ENCODE measurements around the gene ETV7. TPM values are rescaled to one million over a fixed set of nuclear protein-coding genes. Genes with fewer than 3 reads are reported as not detected.

ETV7 gene
- total RNA-seq, 2 donors from 2014 or later, result 6.9 to 19.8 TPM

GRCh38 chr6:36326356-36326995 lies 61.0 kb downstream of the ETV7 start:
- Mint-ChIP-seq H3K9me3 (no peaks in the 10 kb centered on the region), H3K4me1 (ENCODE audit: low read depth in 2 of 2) (no peaks in the 10 kb centered on the region), H3K36me3 (no peaks in the 10 kb centered on the region), H3K27ac (no peak overlapping the region), H3K4me3 (no peak overlapping the region), H3K27me3 (peaks cover 0 to 4% of the 10 kb centered on the region in 2 donors)
- DNase-seq (ENCODE audit: low spot score), result no peak
- ATAC-seq, result no peak

GRCh38 chr6:36324715-36325114 lies 62.8 kb downstream of the ETV7 start:
- DNase-seq (ENCODE audit: low spot score) (no peak), ATAC-seq (no peak)
- peaks cover 0 to 4% of the 10 kb centered on the region in 2 donors for H3K27me3 Mint-ChIP-seq
- no peak overlapping the region for H3K27ac Mint-ChIP-seq
- no peaks in the 10 kb centered on the region for H3K9me3 Mint-ChIP-seq
- no peaks in the 10 kb centered on the region for H3K36me3 Mint-ChIP-seq
- H3K4me1 Mint-ChIP-seq (ENCODE audit: low read depth in 2 of 2), result no peaks in the 10 kb centered on the region
- H3K4me3 Mint-ChIP-seq, result no peak overlapping the region

- no peaks in the 10 kb centered on the region for H3K36me3 Mint-ChIP-seq
- DNase-seq (ENCODE audit: low spot score), result no peak
- no peak overlapping the region for H3K27ac Mint-ChIP-seq
These were observed 63.3 kb downstream of the ETV7 start for GRCh38 chr6:36324191-36324590.

GRCh38 chr6:36323062-36323461 lies 64.4 kb downstream of the ETV7 start:
- H3K36me3 Mint-ChIP-seq, result no peaks in the 10 kb centered on the region
- DNase-seq (ENCODE audit: low spot score), result no peak
- peaks cover 0 to 2% of the 10 kb centered on the region in 2 donors for H3K27me3 Mint-ChIP-seq
- H3K27ac Mint-ChIP-seq, result no peak overlapping the region
- no peaks in the 10 kb centered on the region for H3K9me3 Mint-ChIP-seq
- no peak overlapping the region for H3K4me3 Mint-ChIP-seq
- no peaks in the 10 kb centered on the region for H3K4me1 Mint-ChIP-seq (ENCODE audit: low read depth in 2 of 2)
- peak in 1 of 2 donors; percentile 50 for ATAC-seq

More at GRCh38 chr6:36324191-36324590, 63.3 kb downstream of the ETV7 start:
- Mint-ChIP-seq H3K9me3 (no peaks in the 10 kb centered on the region), H3K4me1 (ENCODE audit: low read depth in 2 of 2) (no peaks in the 10 kb centered on the region), H3K27me3 (peaks cover 0 to 4% of the 10 kb centered on the region in 2 donors), H3K4me3 (no peak overlapping the region)
- ATAC-seq, result no peak

- Mint-ChIP-seq H3K4me3 (no peak overlapping the region), H3K9me3 (no peaks in the 10 kb centered on the region), H3K27me3 (peaks cover 0 to 7% of the 10 kb centered on the region in 2 donors), H3K36me3 (no peaks in the 10 kb centered on the region), H3K4me1 (ENCODE audit: low read depth in 2 of 2) (no peaks in the 10 kb centered on the region), H3K27ac (no peak overlapping the region)
- DNase-seq (ENCODE audit: low spot score) (no peak), ATAC-seq (no peak)
These were observed 64.9 kb downstream of the ETV7 start for GRCh38 chr6:36322591-36322990.

- H3K4me3 Mint-ChIP-seq, result no peak overlapping the region
- DNase-seq (ENCODE audit: low spot score), result no peak
- peaks cover 0 to 5% of the 10 kb centered on the region in 2 donors for H3K4me1 Mint-ChIP-seq (ENCODE audit: low read depth in 2 of 2)
- H3K36me3 Mint-ChIP-seq, result no peaks in the 10 kb centered on the region
- H3K9me3 Mint-ChIP-seq, result no peaks in the 10 kb centered on the region
- no peak overlapping the region for H3K27ac Mint-ChIP-seq
- no peak for ATAC-seq
- peaks cover 3 to 7% of the 10 kb centered on the region in 2 donors for H3K27me3 Mint-ChIP-seq
These were observed 67.0 kb downstream of the ETV7 start for GRCh38 chr6:36320475-36320874.

- Mint-ChIP-seq H3K27me3 (peaks cover 3 to 7% of the 10 kb centered on the region in 2 donors), H3K36me3 (no peaks in the 10 kb centered on the region), H3K4me3 (no peak overlapping the region), H3K9me3 (no peaks in the 10 kb centered on the region), H3K4me1 (ENCODE audit: low read depth in 2 of 2) (peaks cover 0 to 5% of the 10 kb centered on the region in 2 donors), H3K27ac (no peak overlapping the region)
- DNase-seq (ENCODE audit: low spot score) (no peak), ATAC-seq (no peak)
These were observed 67.6 kb downstream of the ETV7 start for GRCh38 chr6:36319821-36320220.

GRCh38 chr6:36319436-36319762 lies 68.1 kb downstream of the ETV7 start:
- Mint-ChIP-seq H3K4me3 (no peak overlapping the region), H3K4me1 (ENCODE audit: low read depth in 2 of 2) (peaks cover 2 to 6% of the 10 kb centered on the region in 2 donors), H3K27ac (no peak overlapping the region), H3K36me3 (no peaks in the 10 kb centered on the region), H3K9me3 (no peaks in the 10 kb centered on the region), H3K27me3 (peaks cover 3 to 7% of the 10 kb centered on the region in 2 donors)
- no peak for DNase-seq (ENCODE audit: low spot score)
- no peak for ATAC-seq

GRCh38 chr6:36318690-36319435 lies 68.6 kb downstream of the ETV7 start:
- H3K27me3 Mint-ChIP-seq, result peaks cover 3 to 7% of the 10 kb centered on the region in 2 donors
- no peaks in the 10 kb centered on the region for H3K9me3 Mint-ChIP-seq
- H3K27ac Mint-ChIP-seq, result no peak overlapping the region

GRCh38 chr6:36317623-36318022 lies 69.8 kb downstream of the ETV7 start:
- Mint-ChIP-seq H3K4me1 (ENCODE audit: low read depth in 2 of 2) (peaks cover 8 to 11% of the 10 kb centered on the region in 2 donors), H3K27ac (no peak overlapping the region), H3K27me3 (peaks cover 3 to 7% of the 10 kb centered on the region in 2 donors), H3K36me3 (no peaks in the 10 kb centered on the region), H3K4me3 (no peak overlapping the region), H3K9me3 (no peaks in the 10 kb centered on the region)
- no peak for ATAC-seq
- no peak for DNase-seq (ENCODE audit: low spot score)

More at GRCh38 chr6:36318690-36319435, 68.6 kb downstream of the ETV7 start:
- Mint-ChIP-seq H3K36me3 (no peaks in the 10 kb centered on the region), H3K4me3 (no peak overlapping the region), H3K4me1 (ENCODE audit: low read depth in 2 of 2) (peaks cover 7 to 11% of the 10 kb centered on the region in 2 donors)
- no peak for DNase-seq (ENCODE audit: low spot score)
- ATAC-seq, result no peak

Other genes starting within 250 kb of the ETV7 start
- gene BRPF3, start 190.9 kb downstream of the ETV7 start, total RNA-seq, result 10 to 100 TPM; 37.2 to 43.6 TPM
- gene PNPLA1, start 117.6 kb downstream of the ETV7 start, total RNA-seq, result under 1 TPM in 1 of 2 donors, not detected in 1; 0.86 TPM
- not detected for gene BNIP5, start 50.8 kb downstream of the ETV7 start, total RNA-seq
- under 1 TPM; 0.20 to 0.31 TPM for gene PXT1, start 55.2 kb upstream of the ETV7 start, total RNA-seq
- 10 to 100 TPM; 61.4 to 62.4 TPM for gene KCTD20, start 55.3 kb upstream of the ETV7 start, total RNA-seq
- gene STK38, start 159.8 kb upstream of the ETV7 start, total RNA-seq, result 10 to 100 TPM; 26.4 to 32.5 TPM
- 100 to 1,000 TPM; 455 to 498 TPM for gene SRSF3, start 206.7 kb upstream of the ETV7 start, total RNA-seq